PC-9 (cell line): ENCODE data around the gene TEX55. TPM values are rescaled to one million over a fixed set of nuclear protein-coding genes. Genes with fewer than 3 reads are reported as not detected.

Experiments used
- BruUV-seq: library from RNA; stranded (reverse); fragments of 400-500 nt; replicated peaks from 2 replicates; lab custom pipeline; 2021; lab: Mats Ljungman, UMichigan
- CTCF ChIA-PET: fragments of 300-600 bp; sonication (Branson Sonifier 250); formaldehyde crosslinking; loops from one replicate; lab custom pipeline; 2022; ENCODE audit warnings: antibody characterized with exemption; lab: Charles Lee
- POLR2A ChIA-PET: fragments of 300-600 bp; sonication (Branson Sonifier 250); formaldehyde crosslinking; loops from one replicate; lab custom pipeline; 2022; ENCODE audit warnings: antibody characterized with exemption; ENCODE audit not compliant: unreplicated experiment; lab: Charles Lee
- DNase-seq, 2 experiments: peaks; one replicate each; pipeline versions ENCODE4 v3.0.0 to v3.0.0-alpha.2; 2015 to 2022; ENCODE audit warnings: mixed read lengths in 1 of 2
- H2AFZ ChIP-seq: fragments of 200-600 bp; sonication (generic); 2 replicates; pipeline ENCODE4 v1.8.1; 2017; ENCODE audit warnings: antibody characterized with exemption
- H3F3A ChIP-seq: fragments of 200-600 bp; sonication (generic); 2 replicates; pipeline ENCODE4 v1.8.1; 2017; ENCODE audit warnings: antibody characterized with exemption, mild to moderate bottlenecking, low read depth; ENCODE audit not compliant: insufficient read depth
- H3K27ac ChIP-seq: fragments of 200-600 bp; sonication (generic); 2 replicates; pipeline ENCODE4 v1.6.1; 2016; ENCODE audit warnings: mixed run types
- H3K27me3 ChIP-seq: fragments of 200-600 bp; sonication (generic); 2 replicates; pipeline ENCODE4 v1.6.1; 2016; ENCODE audit warnings: low read depth, mixed run types; ENCODE audit not compliant: insufficient read depth
- H3K36me3 ChIP-seq: fragments of 200-600 bp; sonication (generic); 2 replicates; pipeline ENCODE4 v1.6.1; 2016; ENCODE audit warnings: low read depth, mixed run types
- H3K4me1 ChIP-seq: fragments of 200-600 bp; sonication (generic); replicated peaks from 2 replicates; pipeline ENCODE4 v1.6.1; 2016; ENCODE audit warnings: mixed run types; ENCODE audit not compliant: insufficient read depth
- H3K4me2 ChIP-seq: fragments of 200-600 bp; sonication (generic); 2 replicates; pipeline ENCODE4 v1.6.1; 2017; ENCODE audit warnings: mixed run types
- H3K4me3 ChIP-seq: fragments of 200-600 bp; sonication (generic); 2 replicates; pipeline ENCODE4 v1.6.1; 2016; ENCODE audit warnings: mixed run types
- H3K79me2 ChIP-seq: fragments of 200-600 bp; sonication (generic); 2 replicates; pipeline ENCODE4 v1.6.1; 2017; ENCODE audit warnings: low read depth, mixed run types
- H3K9me2 ChIP-seq: fragments of 200-600 bp; sonication (generic); 2 replicates; pipeline ENCODE4 v1.8.1; 2017; ENCODE audit warnings: mild to moderate bottlenecking; ENCODE audit not compliant: insufficient read depth
- H3K9me3 ChIP-seq: fragments of 200-600 bp; sonication (generic); 2 replicates; pipeline ENCODE4 v1.8.1; 2016; ENCODE audit warnings: low read depth; ENCODE audit not compliant: insufficient read depth
- H4K20me1 ChIP-seq: fragments of 200-600 bp; sonication (generic); 2 replicates; pipeline ENCODE4 v1.8.1; 2017; ENCODE audit not compliant: insufficient read depth
- EZH2 ChIP-seq: fragments of 200-600 bp; sonication (generic); IDR thresholded peaks from 2 replicates; pipeline ENCODE4 v1.8.0; 2017; ENCODE audit warnings: antibody characterized with exemption, low read depth
- intact Hi-C: fragments of 100-400 bp; cut with micrococcal nuclease; formaldehyde crosslinking; loops from one replicate; pipeline ENCODE4 v1.10.0; 2022; ENCODE audit not compliant: unreplicated experiment
- total RNA-seq: library from RNA; stranded (reverse); gene quantifications from 2 replicates; pipeline ENCODE4 v1.2.3, GENCODE V29; 2021
- TF ChIP-seq, protein P1 (sequence below): fragments of 200-600 bp; sonication (generic); conservative IDR thresholded peaks from 2 replicates; pipeline ENCODE4 v1.6.1; 2017; ENCODE audit warnings: mixed run types, antibody characterized with exemption, mild to moderate bottlenecking, moderate library complexity

Gene TEX55
- total RNA-seq, 1 experiment from 2014 or later, result not detected

DNA sequence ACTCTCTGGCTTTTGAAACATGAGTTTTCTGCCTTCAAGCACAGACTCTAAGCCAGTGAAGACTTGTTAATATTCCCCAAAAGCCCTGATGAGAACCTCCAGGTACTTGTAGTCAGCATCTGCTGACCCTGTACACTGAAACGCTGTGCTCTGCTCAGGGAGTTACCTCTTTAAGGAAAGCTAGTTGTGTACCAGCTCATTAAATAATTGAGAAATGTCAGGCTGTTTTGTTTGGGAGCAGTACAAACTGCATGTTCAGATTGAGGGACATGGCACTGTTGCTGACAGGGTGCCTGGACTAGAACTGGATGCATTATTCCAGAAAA lies 49.1 kb downstream of the TEX55 start:
- TF ChIP-seq, protein P1, sequence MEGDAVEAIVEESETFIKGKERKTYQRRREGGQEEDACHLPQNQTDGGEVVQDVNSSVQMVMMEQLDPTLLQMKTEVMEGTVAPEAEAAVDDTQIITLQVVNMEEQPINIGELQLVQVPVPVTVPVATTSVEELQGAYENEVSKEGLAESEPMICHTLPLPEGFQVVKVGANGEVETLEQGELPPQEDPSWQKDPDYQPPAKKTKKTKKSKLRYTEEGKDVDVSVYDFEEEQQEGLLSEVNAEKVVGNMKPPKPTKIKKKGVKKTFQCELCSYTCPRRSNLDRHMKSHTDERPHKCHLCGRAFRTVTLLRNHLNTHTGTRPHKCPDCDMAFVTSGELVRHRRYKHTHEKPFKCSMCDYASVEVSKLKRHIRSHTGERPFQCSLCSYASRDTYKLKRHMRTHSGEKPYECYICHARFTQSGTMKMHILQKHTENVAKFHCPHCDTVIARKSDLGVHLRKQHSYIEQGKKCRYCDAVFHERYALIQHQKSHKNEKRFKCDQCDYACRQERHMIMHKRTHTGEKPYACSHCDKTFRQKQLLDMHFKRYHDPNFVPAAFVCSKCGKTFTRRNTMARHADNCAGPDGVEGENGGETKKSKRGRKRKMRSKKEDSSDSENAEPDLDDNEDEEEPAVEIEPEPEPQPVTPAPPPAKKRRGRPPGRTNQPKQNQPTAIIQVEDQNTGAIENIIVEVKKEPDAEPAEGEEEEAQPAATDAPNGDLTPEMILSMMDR, result no peak
- no peak for TF ChIP-seq EZH2
- BruUV-seq, result no TSS peak
- Histone ChIP-seq H3K9me3 (no peaks in the 10 kb centered on the region), H3K9me2 (no peaks in the 10 kb centered on the region), H3K79me2 (no peaks in the 10 kb centered on the region), H3F3A (no peaks in the 10 kb centered on the region), H2AFZ (no peak overlapping the region), H3K36me3 (no peaks in the 10 kb centered on the region), H3K27ac (no peak overlapping the region), H3K27me3 (no peaks in the 10 kb centered on the region), H3K4me3 (no peak overlapping the region), H3K4me2 (no peak overlapping the region), H4K20me1 (no peaks in the 10 kb centered on the region), H3K4me1 (no peaks in the 10 kb centered on the region)
- intact Hi-C loops, result loop anchor here (5.0 kb wide), 1 partner anchor 38 kb away; no protein-coding TSS in a partner anchor
- DNase-seq, result no peak
- ChIA-PET POLR2A (interaction anchor here (0.6 kb wide), 1 partner anchor 787 kb away, joined by 7 read pairs; no protein-coding TSS in a partner anchor), CTCF (no interaction called here)

DNA sequence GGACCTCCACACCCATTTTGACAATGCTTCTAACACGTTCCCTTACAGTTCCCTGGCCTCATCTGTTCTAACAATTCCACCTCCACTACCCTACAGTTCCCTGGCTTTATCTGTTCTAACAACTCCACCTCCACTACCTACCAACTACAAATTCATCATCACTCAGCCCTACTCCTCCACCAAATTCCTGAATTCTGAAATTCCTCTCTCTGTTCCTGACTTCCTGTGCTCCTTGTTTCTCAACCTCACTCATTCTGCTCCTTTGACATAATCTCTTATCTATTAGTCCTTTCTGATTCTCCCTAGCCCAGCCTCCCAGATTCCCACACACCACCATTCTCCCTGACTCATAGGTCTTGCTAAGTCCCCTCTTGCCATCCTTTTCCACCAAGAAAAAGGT lies 49.9 kb downstream of the TEX55 start:
- H3K9me3 ChIP-seq, result no peaks in the 10 kb centered on the region
- H3K36me3 ChIP-seq, result no peaks in the 10 kb centered on the region
- H3K4me1 ChIP-seq, result no peaks in the 10 kb centered on the region
- intact Hi-C loops, result loop anchor here (5.0 kb wide), 1 partner anchor 39 kb away; no protein-coding TSS in a partner anchor
- no peak overlapping the region for H2AFZ ChIP-seq
- H3K27ac ChIP-seq, result no peak overlapping the region
- DNase-seq, result no peak
- H3K27me3 ChIP-seq, result no peaks in the 10 kb centered on the region
- no peak overlapping the region for H3K4me2 ChIP-seq
- no peaks in the 10 kb centered on the region for H3F3A ChIP-seq
- POLR2A ChIA-PET, result no interaction called here
- CTCF ChIA-PET, result no interaction called here
- TF ChIP-seq, protein P1, result no peak
- TF ChIP-seq EZH2, result no peak
- H4K20me1 ChIP-seq, result no peaks in the 10 kb centered on the region
- H3K79me2 ChIP-seq, result no peaks in the 10 kb centered on the region
- BruUV-seq, result no TSS peak
- no peak overlapping the region for H3K4me3 ChIP-seq
- no peaks in the 10 kb centered on the region for H3K9me2 ChIP-seq

Other genes with a start within 250 kb of the TEX55 start
- gene IGSF11, start 111.3 kb upstream of the TEX55 start, total RNA-seq, result not detected in 2 replicates
- gene UPK1B, start 27.4 kb downstream of the TEX55 start, total RNA-seq, result not detected in 2 replicates
- gene B4GALT4, start 94.7 kb downstream of the TEX55 start, total RNA-seq, result 21.8 and 32.9 TPM in 2 replicates
- 0.48 and 0.58 TPM in 2 replicates for gene ARHGAP31, start 148.2 kb downstream of the TEX55 start, total RNA-seq